ENCODE results near the gene ACVR2B.

The ACVR2B gene

GRCh38 chr3:38446085-38446686 lies 7.5 kb upstream of the ACVR2B start:
- H3K23ac ChIP-seq (ENCODE audit: low read length): no peak overlapping the region
- no peak overlapping the region for H4K8ac ChIP-seq (ENCODE audit: low read depth, low read length)
- H4K5ac ChIP-seq (ENCODE audit: low read length): no peak overlapping the region
- no peak overlapping the region for H2BK120ac ChIP-seq (ENCODE audit: low read depth, low read length)
- H2BK15ac ChIP-seq (replicated peaks; ENCODE audit: low read depth): no peak overlapping the region
- H3K9ac ChIP-seq (ENCODE audit: low read length): no peak overlapping the region
- no peaks in the 10 kb centered on the region for H3K36me3 ChIP-seq (ENCODE audit: control insufficient read depth, insufficient read depth, low read length)
- H3K79me2 ChIP-seq (ENCODE audit: control insufficient read depth, insufficient read depth, low read length): no peaks in the 10 kb centered on the region
- no peaks in the 10 kb centered on the region for H3K79me1 ChIP-seq (ENCODE audit: low read length)
- no peak overlapping the region for H3K56ac ChIP-seq (ENCODE audit: low read length)
- no peak overlapping the region for H2AK5ac ChIP-seq (ENCODE audit: low read length)
- no CpG with 5 or more reads among the region's 2 CpGs for WGBS (ENCODE audit: extremely low coverage, insufficient coverage, low lambda C conversion rate)
- H3K27ac ChIP-seq (ENCODE audit: low read depth, low read length): no peak overlapping the region
- no peak overlapping the region for H3K4ac ChIP-seq (ENCODE audit: low read depth, low read length)
- no peak overlapping the region for H3K4me3 ChIP-seq (ENCODE audit: low read length)
- H2BK5ac ChIP-seq (ENCODE audit: low read length): no peak overlapping the region
- no peak overlapping the region for H3K4me2 ChIP-seq (ENCODE audit: low read length)
- no peaks in the 10 kb centered on the region for H3K4me1 ChIP-seq (ENCODE audit: control insufficient read depth, low read depth, low read length)
- H3K27me3 ChIP-seq (ENCODE audit: insufficient read depth, low read length, poor library complexity): no peaks in the 10 kb centered on the region
- DNase-seq: no peak
- no peak overlapping the region for H3K18ac ChIP-seq (ENCODE audit: low read length)

- H3K27ac ChIP-seq (ENCODE audit: low read depth, low read length): no peak overlapping the region
- H3K4me2 ChIP-seq (ENCODE audit: low read length): no peak overlapping the region
- H2AK5ac ChIP-seq (ENCODE audit: low read length): no peak overlapping the region
- no peak overlapping the region for H4K8ac ChIP-seq (ENCODE audit: low read depth, low read length)
- no peaks in the 10 kb centered on the region for H3K79me2 ChIP-seq (ENCODE audit: control insufficient read depth, insufficient read depth, low read length)
- H3K4me1 ChIP-seq (ENCODE audit: control insufficient read depth, low read depth, low read length): no peaks in the 10 kb centered on the region
- no peak overlapping the region for H3K4me3 ChIP-seq (ENCODE audit: low read length)
- no peak for DNase-seq
- H3K23ac ChIP-seq (ENCODE audit: low read length): no peak overlapping the region
- no peak overlapping the region for H3K4ac ChIP-seq (ENCODE audit: low read depth, low read length)
- no peak overlapping the region for H2BK5ac ChIP-seq (ENCODE audit: low read length)
- no peak overlapping the region for H3K9ac ChIP-seq (ENCODE audit: low read length)
- no peak overlapping the region for H3K18ac ChIP-seq (ENCODE audit: low read length)
- no peaks in the 10 kb centered on the region for H3K27me3 ChIP-seq (ENCODE audit: insufficient read depth, low read length, poor library complexity)
- H3K56ac ChIP-seq (ENCODE audit: low read length): no peak overlapping the region
- H2BK120ac ChIP-seq (ENCODE audit: low read depth, low read length): no peak overlapping the region
- H3K36me3 ChIP-seq (ENCODE audit: control insufficient read depth, insufficient read depth, low read length): no peaks in the 10 kb centered on the region
- no peak overlapping the region for H4K5ac ChIP-seq (ENCODE audit: low read length)
- no peaks in the 10 kb centered on the region for H3K79me1 ChIP-seq (ENCODE audit: low read length)
- no peak overlapping the region for H2BK15ac ChIP-seq (replicated peaks; ENCODE audit: low read depth)
Measured at GRCh38 chr3:38446812-38447211, 6.9 kb upstream of the ACVR2B start.

- no peak overlapping the region for H3K23ac ChIP-seq (ENCODE audit: low read length)
- no peak overlapping the region for H4K5ac ChIP-seq (ENCODE audit: low read length)
- DNase-seq: no peak
- H3K36me3 ChIP-seq (ENCODE audit: control insufficient read depth, insufficient read depth, low read length): no peaks in the 10 kb centered on the region
- H2BK120ac ChIP-seq (ENCODE audit: low read depth, low read length): no peak overlapping the region
- no peak overlapping the region for H3K27ac ChIP-seq (ENCODE audit: low read depth, low read length)
- H3K4me3 ChIP-seq (ENCODE audit: low read length): no peak overlapping the region
- H2AK5ac ChIP-seq (ENCODE audit: low read length): no peak overlapping the region
- no peaks in the 10 kb centered on the region for H3K27me3 ChIP-seq (ENCODE audit: insufficient read depth, low read length, poor library complexity)
- peaks cover 2% of the 10 kb centered on the region for H3K79me1 ChIP-seq (ENCODE audit: low read length)
- no peak overlapping the region for H3K9ac ChIP-seq (ENCODE audit: low read length)
- H3K18ac ChIP-seq (ENCODE audit: low read length): no peak overlapping the region
- H4K8ac ChIP-seq (ENCODE audit: low read depth, low read length): no peak overlapping the region
- H2BK15ac ChIP-seq (replicated peaks; ENCODE audit: low read depth): no peak overlapping the region
- H2BK5ac ChIP-seq (ENCODE audit: low read length): no peak overlapping the region
- no peak overlapping the region for H3K56ac ChIP-seq (ENCODE audit: low read length)
- no peak overlapping the region for H3K4ac ChIP-seq (ENCODE audit: low read depth, low read length)
- H3K4me1 ChIP-seq (ENCODE audit: control insufficient read depth, low read depth, low read length): peaks cover 4% of the 10 kb centered on the region
- WGBS (ENCODE audit: extremely low coverage, insufficient coverage, low lambda C conversion rate): no CpG with 5 or more reads among the region's 3 CpGs
- no peak overlapping the region for H3K4me2 ChIP-seq (ENCODE audit: low read length)
- peaks cover 14% of the 10 kb centered on the region for H3K79me2 ChIP-seq (ENCODE audit: control insufficient read depth, insufficient read depth, low read length)
Measured at GRCh38 chr3:38450853-38451252, 2.8 kb upstream of the ACVR2B start.

GRCh38 chr3:38453913-38454177 lies 155 bp downstream of the ACVR2B start:
- peak overlapping the region; percentile 72 for H3K27ac ChIP-seq (ENCODE audit: low read depth, low read length)
- no CpG with 5 or more reads among the region's 36 CpGs for WGBS (ENCODE audit: extremely low coverage, insufficient coverage, low lambda C conversion rate)
- H3K4me1 ChIP-seq (ENCODE audit: control insufficient read depth, low read depth, low read length): peaks cover 10% of the 10 kb centered on the region
- peak overlapping the region; percentile 90 for H3K56ac ChIP-seq (ENCODE audit: low read length)
- H2AK5ac ChIP-seq (ENCODE audit: low read length): no peak overlapping the region
- H4K5ac ChIP-seq (ENCODE audit: low read length): no peak overlapping the region
- H3K4ac ChIP-seq (ENCODE audit: low read depth, low read length): peak overlapping the region; percentile 100
- H3K23ac ChIP-seq (ENCODE audit: low read length): peak overlapping the region; percentile 94
- peak overlapping the region; percentile 77 for H3K9ac ChIP-seq (ENCODE audit: low read length)
- no peaks in the 10 kb centered on the region for H3K27me3 ChIP-seq (ENCODE audit: insufficient read depth, low read length, poor library complexity)
- peaks cover 12% of the 10 kb centered on the region for H3K79me1 ChIP-seq (ENCODE audit: low read length)
- DNase-seq: no peak
- H2BK5ac ChIP-seq (ENCODE audit: low read length): peak overlapping the region; percentile 80
- peak overlapping the region; percentile 87 for H4K8ac ChIP-seq (ENCODE audit: low read depth, low read length)
- peak overlapping the region; percentile 96 for H2BK120ac ChIP-seq (ENCODE audit: low read depth, low read length)
- peak overlapping the region; percentile 63 for H3K4me3 ChIP-seq (ENCODE audit: low read length)
- H3K4me2 ChIP-seq (ENCODE audit: low read length): peak overlapping the region; percentile 71
- H3K36me3 ChIP-seq (ENCODE audit: control insufficient read depth, insufficient read depth, low read length): no peaks in the 10 kb centered on the region
- peaks cover 44% of the 10 kb centered on the region for H3K79me2 ChIP-seq (ENCODE audit: control insufficient read depth, insufficient read depth, low read length)
- peak overlapping the region; percentile 37 for H2BK15ac ChIP-seq (replicated peaks; ENCODE audit: low read depth)
- H3K18ac ChIP-seq (ENCODE audit: low read length): peak overlapping the region; percentile 99

- H3K18ac ChIP-seq (ENCODE audit: low read length): peak overlapping the region; percentile 99
- peak overlapping the region; percentile 80 for H2BK5ac ChIP-seq (ENCODE audit: low read length)
- DNase-seq: peak; percentile 35
- H3K56ac ChIP-seq (ENCODE audit: low read length): peak overlapping the region; percentile 90
- H3K4me2 ChIP-seq (ENCODE audit: low read length): peak overlapping the region; percentile 71
- peak overlapping the region; percentile 94 for H3K23ac ChIP-seq (ENCODE audit: low read length)
- peaks cover 15% of the 10 kb centered on the region for H3K79me1 ChIP-seq (ENCODE audit: low read length)
- no peaks in the 10 kb centered on the region for H3K27me3 ChIP-seq (ENCODE audit: insufficient read depth, low read length, poor library complexity)
- H2BK15ac ChIP-seq (replicated peaks; ENCODE audit: low read depth): peak overlapping the region; percentile 37
- no peaks in the 10 kb centered on the region for H3K36me3 ChIP-seq (ENCODE audit: control insufficient read depth, insufficient read depth, low read length)
- peak overlapping the region; percentile 100 for H3K4ac ChIP-seq (ENCODE audit: low read depth, low read length)
- peak overlapping the region; percentile 63 for H3K4me3 ChIP-seq (ENCODE audit: low read length)
- peak overlapping the region; percentile 31 for H2AK5ac ChIP-seq (ENCODE audit: low read length)
- peaks cover 49% of the 10 kb centered on the region for H3K79me2 ChIP-seq (ENCODE audit: control insufficient read depth, insufficient read depth, low read length)
- H4K5ac ChIP-seq (ENCODE audit: low read length): no peak overlapping the region
- peaks cover 10% of the 10 kb centered on the region for H3K4me1 ChIP-seq (ENCODE audit: control insufficient read depth, low read depth, low read length)
- no CpG with 5 or more reads among the region's 78 CpGs for WGBS (ENCODE audit: extremely low coverage, insufficient coverage, low lambda C conversion rate)
- H3K9ac ChIP-seq (ENCODE audit: low read length): peak overlapping the region; percentile 77
- peak overlapping the region; percentile 96 for H2BK120ac ChIP-seq (ENCODE audit: low read depth, low read length)
- H3K27ac ChIP-seq (ENCODE audit: low read depth, low read length): peak overlapping the region; percentile 72
- peak overlapping the region; percentile 87 for H4K8ac ChIP-seq (ENCODE audit: low read depth, low read length)
Measured at GRCh38 chr3:38454178-38454883, 641 bp downstream of the ACVR2B start.
